HepG2 (cell line): ENCODE measurements around the gene SNRNP25. TPM values are rescaled to one million over a fixed set of nuclear protein-coding genes. Genes with fewer than 3 reads are reported as not detected.

Experiments used
- ATAC-seq: fragments of 200-7000 bp; cut with Tn5 transposase; 3 replicates; pipeline ENCODE4 v1.9.1; 2020; ENCODE audit warnings: mild to moderate bottlenecking, moderate library complexity
- BruUV-seq: library from RNA; stranded (reverse); fragments of 400-500 nt; replicated peaks from 2 replicates; lab custom pipeline; 2021; lab: Mats Ljungman, UMichigan
- CTCF ChIA-PET: fragments of 300-600 bp; formaldehyde crosslinking; extraction: SDS; loops from one replicate; lab custom pipeline; 2021; ENCODE audit warnings: low total read pairs, inconsistent platforms, low intra/inter-chr PET ratio; lab: Yijun Ruan, JAX
- POLR2A ChIA-PET: fragments of 350-600 bp; sonication (Branson Sonifier 250); formaldehyde crosslinking; loops from one replicate; lab custom pipeline; 2020; ENCODE audit warnings: antibody characterized with exemption, inconsistent platforms; lab: Yijun Ruan, JAX
- DNase-seq: peaks from one replicate; pipeline ENCODE4 v3.0.0-alpha.2; 2015; ENCODE audit warnings: low spot score
- FAIRE-seq: peaks from 3 replicates; lab custom pipeline; 2011; peaks lifted over from hg19 to GRCh38; lab: Jason Lieb, UNC
- H2AFZ ChIP-seq: one replicate; pipeline ENCODE4 v1.6.1; 2011; ENCODE audit warnings: low read length, inconsistent platforms
- H3K27ac ChIP-seq: fragments of 300-600 bp; 3 replicates; pipeline ENCODE4 v1.8.0; 2011; ENCODE audit warnings: mixed run types, mild to moderate bottlenecking, mixed read lengths, low read length, inconsistent platforms; ENCODE audit not compliant: insufficient read depth; ENCODE audit errors: extremely low read length
- H3K27me3 ChIP-seq, 2 experiments: fragments of 200-600 bp in 1 of 2; 2 replicates in 1 of 2; 3 replicates in 1 of 2; pipeline versions ENCODE4 v1.6.0 to v1.8.0; 2011; ENCODE audit warnings: low read length in 2 of 2, mild to moderate bottlenecking in 2 of 2, moderate library complexity in 2 of 2, inconsistent platforms in 1 of 2; ENCODE audit not compliant: insufficient read depth in 2 of 2, control insufficient read depth in 1 of 2
- H3K36me3 ChIP-seq, 2 experiments: fragments of 200-600 bp in 1 of 2; replicated peaks in 1 of 2; 2 replicates in 1 of 2; 3 replicates in 1 of 2; pipeline versions ENCODE4 v1.5.1 to v1.8.0; 2011; ENCODE audit warnings: low read length in 2 of 2, inconsistent platforms in 1 of 2; ENCODE audit not compliant: insufficient read depth in 2 of 2, control insufficient read depth in 1 of 2
- H3K4me1 ChIP-seq: 2 replicates; pipeline ENCODE4 v1.5.1; 2012; ENCODE audit warnings: low read length, inconsistent platforms; ENCODE audit not compliant: insufficient read depth
- H3K4me2 ChIP-seq: 2 replicates; pipeline ENCODE4 v1.6.0; 2011; ENCODE audit warnings: low read depth, low read length, inconsistent platforms
- H3K4me3 ChIP-seq, 3 experiments: fragments of 200-600 bp in 1 of 3; sonication (generic), shearing (Covaris generic) in 1 of 3; replicated peaks in 1 of 3; 2 replicates each; pipeline ENCODE4 v1.5.1; 2011 to 2016; ENCODE audit warnings: low read length in 3 of 3, inconsistent platforms in 2 of 3, low read depth in 2 of 3, mild to moderate bottlenecking in 2 of 3, control low read depth in 1 of 3, mixed read lengths in 1 of 3; ENCODE audit not compliant: insufficient read depth in 1 of 3
- H3K79me2 ChIP-seq: one replicate; pipeline ENCODE4 v1.6.1; 2011; ENCODE audit warnings: low read length, inconsistent platforms; ENCODE audit not compliant: insufficient read depth
- H3K9ac ChIP-seq: 2 replicates; pipeline ENCODE4 v1.6.0; 2011; ENCODE audit warnings: mild to moderate bottlenecking, low read depth, low read length, inconsistent platforms; ENCODE audit not compliant: insufficient read depth
- H3K9me3 ChIP-seq: 2 replicates; pipeline ENCODE4 v1.5.1; 2012; ENCODE audit warnings: mild to moderate bottlenecking, low read length
- H4K20me1 ChIP-seq: 2 replicates; pipeline ENCODE4 v1.6.0; 2011; ENCODE audit warnings: inconsistent platforms, mild to moderate bottlenecking, low read length, moderate library complexity; ENCODE audit not compliant: insufficient read depth
- ATF7-NPFF ChIP-seq: sonication (generic); formaldehyde crosslinking; IDR thresholded peaks from 2 replicates; pipeline ENCODE4 v1.8.1; 2023; ENCODE audit warnings: mild to moderate bottlenecking, low read depth, missing genetic modification reagents, moderate library complexity
- ESRRA ChIP-seq: sonication (generic); formaldehyde crosslinking; IDR thresholded peaks from 2 replicates; pipeline ENCODE4 v1.5.1; 2020; ENCODE audit warnings: mild to moderate bottlenecking, low read depth, missing genetic modification reagents
- NBN ChIP-seq: fragments of 450-650 bp; conservative IDR thresholded peaks from 2 replicates; pipeline ENCODE4 v1.6.1; 2017
- NR1H2 ChIP-seq: sonication (generic); formaldehyde crosslinking; IDR thresholded peaks from 2 replicates; pipeline ENCODE4 v1.8.1; 2022; ENCODE audit warnings: low read depth, missing genetic modification reagents, borderline replicate concordance
- POLR2AphosphoS5 ChIP-seq: IDR thresholded peaks from 2 replicates; pipeline ENCODE4 v1.6.1; 2012; ENCODE audit warnings: low read depth, low read length
- SALL2 ChIP-seq: sonication (generic); formaldehyde crosslinking; IDR thresholded peaks from 2 replicates; pipeline ENCODE4 v1.8.1; 2023; ENCODE audit warnings: mild to moderate bottlenecking, missing genetic modification reagents, inconsistent platforms
- SIN3A ChIP-seq: IDR thresholded peaks from 2 replicates; pipeline ENCODE4 v1.6.1; 2011; ENCODE audit warnings: low read depth, mild to moderate bottlenecking, control low read depth, low read length, borderline replicate concordance
- TCF12 ChIP-seq, 2 experiments: fragments of 450-650 bp in 1 of 2; sonication (generic) in 1 of 2; formaldehyde crosslinking in 1 of 2; IDR thresholded peaks; 2 replicates each; pipeline versions ENCODE4 v1.6.1 to v1.8.0; 2017 to 2022; ENCODE audit warnings: antibody characterized with exemption in 1 of 2, mild to moderate bottlenecking in 1 of 2, missing genetic modification reagents in 1 of 2, moderate library complexity in 1 of 2
- TCF7 ChIP-seq: sonication (generic); IDR thresholded peaks from 2 replicates; pipeline ENCODE4 v1.6.1; 2016; ENCODE audit warnings: antibody characterized with exemption, low read depth
- U2AF1 ChIP-seq: fragments of 200-400 bp; formaldehyde crosslinking; optimal IDR thresholded peaks from 2 replicates; pipeline ENCODE3; 2017; ENCODE audit warnings: mild to moderate bottlenecking, low read depth, low read length
- ZFAT ChIP-seq: sonication (generic); formaldehyde crosslinking; conservative IDR thresholded peaks from 2 replicates; pipeline ENCODE4 v1.8.1; 2023; ENCODE audit warnings: missing genetic modification reagents, inconsistent platforms
- ZNF235 ChIP-seq: sonication (generic); formaldehyde crosslinking; IDR thresholded peaks from 2 replicates; pipeline ENCODE4 v1.8.1; 2023; ENCODE audit warnings: mild to moderate bottlenecking, missing genetic modification reagents, borderline replicate concordance
- ZNF546 ChIP-seq: sonication (generic); formaldehyde crosslinking; conservative IDR thresholded peaks from 2 replicates; pipeline ENCODE4 v1.8.1; 2023; ENCODE audit warnings: mild to moderate bottlenecking, missing genetic modification reagents
- ZNF790 ChIP-seq: sonication (generic); formaldehyde crosslinking; IDR thresholded peaks from 2 replicates; pipeline ENCODE4 v1.8.0; 2022; ENCODE audit warnings: missing genetic modification reagents, mild to moderate bottlenecking, borderline replicate concordance
- ZNF891 ChIP-seq: sonication (generic); formaldehyde crosslinking; IDR thresholded peaks from 2 replicates; pipeline ENCODE4 v1.5.0; 2020; ENCODE audit warnings: mild to moderate bottlenecking, missing genetic modification reagents
- ZSCAN22 ChIP-seq: sonication (generic); formaldehyde crosslinking; IDR thresholded peaks from 2 replicates; pipeline ENCODE4 v1.4.0; 2020; ENCODE audit warnings: mild to moderate bottlenecking, missing genetic modification reagents
- WGBS: methylation state at CpG from one replicate; pipeline ENCODE4 v1.1.6; 2017; ENCODE audit warnings: low lambda C conversion rate; 5-methylcytosine and 5-hydroxymethylcytosine counted together
- in situ Hi-C: cut with HindIII; loops from 2 replicates; pipeline ENCODE4 v1.10.0; 2017; ENCODE audit warnings: low pct_unique_long_range_greater_than_20kb; ENCODE audit not compliant: extremely low pct_ligation_motif_present
- intact Hi-C: fragments of 100-400 bp; cut with micrococcal nuclease; formaldehyde crosslinking; loops from one replicate; pipeline ENCODE4 v1.10.0; 2022; ENCODE audit not compliant: unreplicated experiment
- polyA plus RNA-seq, 8 experiments: library from polyadenylated mRNA; depleted of rRNA in 3 of 8; stranded (reverse) in 7 of 8; unstranded in 1 of 8; fragments of >200 nt; fragmentation: Illumina TruSeq in 4 of 8; extraction: Trizol in 4 of 8; gene quantifications; 2 replicates each; pipeline versions ENCODE4 v1.2.1 to v1.2.3, GENCODE V29; 2011 to 2016; ENCODE audit warnings: low read depth in 4 of 8, missing spikeins in 1 of 8, mixed read lengths in 1 of 8; ENCODE audit not compliant: insufficient read depth in 1 of 8
- total RNA-seq, 5 experiments: library from RNA; depleted of rRNA; stranded (reverse); fragments of >200 nt; fragmentation: Illumina TruSeq; extraction: Trizol; gene quantifications; 2 replicates each; pipeline ENCODE4 v1.2.3, GENCODE V29; 2016; ENCODE audit warnings: low read depth in 1 of 5
- TF ChIP-seq, protein P1 (sequence below): IDR thresholded peaks from 2 replicates; pipeline ENCODE4 v1.6.1; 2016; ENCODE audit warnings: missing compliant biosample characterization, missing genetic modification reagents, borderline replicate concordance
- TF ChIP-seq, protein P2 (sequence below): sonication (generic); formaldehyde crosslinking; IDR thresholded peaks from 2 replicates; pipeline ENCODE4 v1.4.0; 2020; ENCODE audit warnings: missing genetic modification reagents
- TF ChIP-seq, protein P3 (sequence below): sonication (generic); formaldehyde crosslinking; IDR thresholded peaks from 2 replicates; pipeline ENCODE4 v1.8.0; 2022; ENCODE audit warnings: mild to moderate bottlenecking, missing genetic modification reagents; ENCODE audit not compliant: insufficient replicate concordance

Gene SNRNP25
- total and polyA plus RNA-seq, 2 of the 13 experiments (the other 11 are each of a cell fraction or from before 2014, with no cell fraction given), result 34.1 to 97.4 TPM

DNA sequence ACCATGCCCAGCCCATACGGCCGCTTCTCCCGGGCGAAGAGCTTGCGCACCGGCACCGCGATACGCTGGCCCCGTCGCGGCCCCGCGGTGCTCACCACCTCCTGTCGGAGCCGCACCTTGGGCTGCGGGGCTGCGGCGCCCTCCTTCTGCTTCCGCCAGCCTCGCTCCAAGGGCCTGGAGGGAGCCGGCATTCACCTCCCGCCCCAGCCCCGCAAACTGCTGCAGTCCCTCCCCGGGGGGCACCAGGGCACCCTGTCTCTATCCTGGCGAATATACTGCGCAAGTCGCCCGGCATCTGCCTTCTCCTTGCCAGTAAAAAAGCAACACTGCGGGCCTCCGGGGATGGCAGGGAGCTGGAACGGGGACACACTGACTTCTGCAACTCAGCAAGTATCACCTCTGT is 8.3 kb downstream of the SNRNP25 start:
- in situ Hi-C loops, result no loop called here
- intact Hi-C loops, result no loop called here
- ATAC-seq, result no peak
- no peaks in the 10 kb centered on the region for H3K27me3 ChIP-seq
- H4K20me1 ChIP-seq, result peaks cover 3% of the 10 kb centered on the region; the same call in 1 of the 2 replicates
- BruUV-seq, result no TSS peak
- H3K4me1 ChIP-seq, result 0 out of 2 replicates have a peak, but pooled peaks cover 15% of the 10 kb centered on the region
- no peak overlapping the region for H2AFZ ChIP-seq
- POLR2A ChIA-PET, result no interaction called here
- no peak overlapping the region for H3K9ac ChIP-seq
- H3K36me3 ChIP-seq, result peaks cover 8 to 17% of the 10 kb centered on the region in 2 experiments; a peak in 4 of 5 replicates
- CTCF ChIA-PET, result no interaction called here
- whole genome bisulfite sequencing, result 97% methylated on average over 26 of the region's 32 CpGs
- TF ChIP-seq, protein P1, sequence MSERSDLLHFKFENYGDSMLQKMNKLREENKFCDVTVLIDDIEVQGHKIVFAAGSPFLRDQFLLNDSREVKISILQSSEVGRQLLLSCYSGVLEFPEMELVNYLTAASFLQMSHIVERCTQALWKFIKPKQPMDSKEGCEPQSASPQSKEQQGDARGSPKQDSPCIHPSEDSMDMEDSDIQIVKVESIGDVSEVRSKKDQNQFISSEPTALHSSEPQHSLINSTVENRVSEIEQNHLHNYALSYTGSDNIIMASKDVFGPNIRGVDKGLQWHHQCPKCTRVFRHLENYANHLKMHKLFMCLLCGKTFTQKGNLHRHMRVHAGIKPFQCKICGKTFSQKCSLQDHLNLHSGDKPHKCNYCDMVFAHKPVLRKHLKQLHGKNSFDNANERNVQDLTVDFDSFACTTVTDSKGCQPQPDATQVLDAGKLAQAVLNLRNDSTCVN (CRISPR knock-in tag), result no peak
- TF ChIP-seq ZFAT (CRISPR knock-in tag), result no peak
- TF ChIP-seq, protein P2, sequence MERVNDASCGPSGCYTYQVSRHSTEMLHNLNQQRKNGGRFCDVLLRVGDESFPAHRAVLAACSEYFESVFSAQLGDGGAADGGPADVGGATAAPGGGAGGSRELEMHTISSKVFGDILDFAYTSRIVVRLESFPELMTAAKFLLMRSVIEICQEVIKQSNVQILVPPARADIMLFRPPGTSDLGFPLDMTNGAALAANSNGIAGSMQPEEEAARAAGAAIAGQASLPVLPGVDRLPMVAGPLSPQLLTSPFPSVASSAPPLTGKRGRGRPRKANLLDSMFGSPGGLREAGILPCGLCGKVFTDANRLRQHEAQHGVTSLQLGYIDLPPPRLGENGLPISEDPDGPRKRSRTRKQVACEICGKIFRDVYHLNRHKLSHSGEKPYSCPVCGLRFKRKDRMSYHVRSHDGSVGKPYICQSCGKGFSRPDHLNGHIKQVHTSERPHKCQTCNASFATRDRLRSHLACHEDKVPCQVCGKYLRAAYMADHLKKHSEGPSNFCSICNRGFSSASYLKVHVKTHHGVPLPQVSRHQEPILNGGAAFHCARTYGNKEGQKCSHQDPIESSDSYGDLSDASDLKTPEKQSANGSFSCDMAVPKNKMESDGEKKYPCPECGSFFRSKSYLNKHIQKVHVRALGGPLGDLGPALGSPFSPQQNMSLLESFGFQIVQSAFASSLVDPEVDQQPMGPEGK (CRISPR knock-in tag), result no peak
- TF ChIP-seq SALL2 (CRISPR knock-in tag), result no peak
- no peak for TF ChIP-seq U2AF1
- no peak for TF ChIP-seq ZNF235 (CRISPR knock-in tag)
- TF ChIP-seq ZNF891, result no peak
- TF ChIP-seq, protein P3, sequence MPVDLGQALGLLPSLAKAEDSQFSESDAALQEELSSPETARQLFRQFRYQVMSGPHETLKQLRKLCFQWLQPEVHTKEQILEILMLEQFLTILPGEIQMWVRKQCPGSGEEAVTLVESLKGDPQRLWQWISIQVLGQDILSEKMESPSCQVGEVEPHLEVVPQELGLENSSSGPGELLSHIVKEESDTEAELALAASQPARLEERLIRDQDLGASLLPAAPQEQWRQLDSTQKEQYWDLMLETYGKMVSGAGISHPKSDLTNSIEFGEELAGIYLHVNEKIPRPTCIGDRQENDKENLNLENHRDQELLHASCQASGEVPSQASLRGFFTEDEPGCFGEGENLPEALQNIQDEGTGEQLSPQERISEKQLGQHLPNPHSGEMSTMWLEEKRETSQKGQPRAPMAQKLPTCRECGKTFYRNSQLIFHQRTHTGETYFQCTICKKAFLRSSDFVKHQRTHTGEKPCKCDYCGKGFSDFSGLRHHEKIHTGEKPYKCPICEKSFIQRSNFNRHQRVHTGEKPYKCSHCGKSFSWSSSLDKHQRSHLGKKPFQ, result no peak
- TF ChIP-seq ATF7-NPFF (CRISPR knock-in tag), result no peak
- TF ChIP-seq SIN3A, result no peak
- no peak for TF ChIP-seq ZSCAN22 (CRISPR knock-in tag)
- no peak for TF ChIP-seq ESRRA
- TF ChIP-seq TCF7, result no peak
- TF ChIP-seq ZNF790, result no peak
- no peak for TF ChIP-seq POLR2AphosphoS5
- no peak for TF ChIP-seq TCF12 (IDR thresholded peaks at IDR 0.05)
- no peak for TF ChIP-seq TCF12 (CRISPR knock-in tag; IDR thresholded peaks at IDR 0.05)
- TF ChIP-seq NBN, result no peak
- TF ChIP-seq ZNF546, result no peak
- no peak for TF ChIP-seq NR1H2 (CRISPR knock-in tag)
- DNase-seq, result no peak
- no peak overlapping the region for H3K4me2 ChIP-seq
- FAIRE-seq, result no peak
- H3K27ac ChIP-seq, result no peak overlapping the region
- no peaks in the 10 kb centered on the region for H3K9me3 ChIP-seq
- no peaks in the 10 kb centered on the region for H3K79me2 ChIP-seq
- H3K4me3 ChIP-seq, result no peak overlapping the region
